Colonic mucosa (tissue), 4 donors: ENCODE data around the gene GMDS. TPM values are rescaled to one million over a fixed set of nuclear protein-coding genes. Genes with fewer than 3 reads are reported as not detected.

Experiments used
- DNase-seq: peaks from one replicate; pipeline ENCODE4 v3.0.0-alpha.2; 2020
- H3K27ac ChIP-seq: fragments of 200-600 bp; one replicate; pipeline ENCODE4 v1.8.0; 2021
- H3K27me3 ChIP-seq: fragments of 200-600 bp; one replicate; pipeline ENCODE4 v1.8.0; 2021
- H3K36me3 ChIP-seq: fragments of 200-600 bp; one replicate; pipeline ENCODE4 v1.8.0; 2021
- H3K4me1 ChIP-seq: fragments of 200-600 bp; one replicate; pipeline ENCODE4 v1.8.0; 2021; ENCODE audit warnings: mild to moderate bottlenecking
- H3K4me3 ChIP-seq: fragments of 200-600 bp; one replicate; pipeline ENCODE4 v1.8.0; 2021
- H3K9ac ChIP-seq, 2 donors: one replicate each; pipeline ENCODE4 v1.7.0; 2013; ENCODE audit warnings: control low read depth in 2 of 2, low read depth in 2 of 2, low read length in 2 of 2
- H3K9me3 ChIP-seq: fragments of 200-600 bp; one replicate; pipeline ENCODE4 v1.8.0; 2021
- intact Hi-C: fragments of 100-400 bp; cut with DNase I; formaldehyde crosslinking; loops from one replicate; pipeline ENCODE4 v1.14.1; 2022
- total RNA-seq, 2 donors: library from RNA; stranded (reverse); fragmentation: NEBNext Ultra II Directional in 1 of 2; extraction: Animal tissue kit (Norgen Biotek cat#: 25700) in 1 of 2; gene quantifications; one replicate each; pipeline ENCODE4 v1.2.1, GENCODE V29; 2021
- TF ChIP-seq, protein P1 (sequence below): fragments of 200-600 bp; IDR thresholded peaks from one replicate; pipeline ENCODE4 v1.8.0; 2022; ENCODE audit warnings: antibody characterized with exemption, mild to moderate bottlenecking
- donor health status: healthy.
- donor health status: DM: no; HTN: no; CAD: no.
- donor health status: DM: no; HTN: no; CAD: no.

The GMDS gene
- total RNA-seq, 2 donors from 2014 or later: 247 to 272 TPM

DNA sequence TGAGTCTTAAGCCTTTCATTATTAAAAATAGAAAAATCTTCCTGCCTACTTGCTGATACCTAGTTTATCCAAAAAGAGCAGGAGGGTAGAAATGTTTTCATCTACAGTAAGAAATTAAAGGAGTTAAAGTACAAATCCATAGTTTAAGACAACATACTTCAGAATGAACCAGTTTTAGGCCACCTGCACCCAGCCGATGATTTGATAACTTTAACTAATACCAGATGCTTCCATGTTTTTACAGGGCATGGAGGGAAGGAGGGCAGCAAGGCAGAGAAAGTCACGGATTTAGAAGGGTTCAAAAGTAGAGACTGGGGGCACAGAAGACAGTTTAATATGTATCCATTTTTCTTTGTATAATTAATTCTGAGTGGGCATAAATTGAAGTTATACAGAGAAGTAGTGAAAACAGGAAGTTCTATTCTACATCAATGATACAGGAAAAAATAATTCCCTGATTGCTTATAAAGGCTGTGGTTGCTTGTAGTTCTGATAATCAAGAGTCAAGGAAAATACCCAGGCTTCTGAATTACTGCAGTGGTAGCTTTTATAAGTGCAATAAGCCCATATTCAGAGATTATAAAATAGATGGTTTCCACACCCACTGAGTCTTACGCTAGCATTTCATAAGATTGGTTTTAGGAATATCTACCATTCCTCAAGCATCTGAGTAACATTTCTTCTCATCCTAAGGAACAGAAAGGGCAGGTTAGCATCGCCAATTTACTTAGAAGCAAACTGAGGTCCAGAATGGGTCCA lies 72.0 kb downstream of the GMDS start:
- Histone ChIP-seq H3K27ac (no peak overlapping the region), H3K27me3 (no peaks in the 10 kb centered on the region), H3K4me1 (peaks cover 4% of the 10 kb centered on the region), H3K36me3 (no peaks in the 10 kb centered on the region), H3K9me3 (no peaks in the 10 kb centered on the region), H3K9ac (no peak overlapping the region), H3K4me3 (no peak overlapping the region)
- TF ChIP-seq, protein P1, sequence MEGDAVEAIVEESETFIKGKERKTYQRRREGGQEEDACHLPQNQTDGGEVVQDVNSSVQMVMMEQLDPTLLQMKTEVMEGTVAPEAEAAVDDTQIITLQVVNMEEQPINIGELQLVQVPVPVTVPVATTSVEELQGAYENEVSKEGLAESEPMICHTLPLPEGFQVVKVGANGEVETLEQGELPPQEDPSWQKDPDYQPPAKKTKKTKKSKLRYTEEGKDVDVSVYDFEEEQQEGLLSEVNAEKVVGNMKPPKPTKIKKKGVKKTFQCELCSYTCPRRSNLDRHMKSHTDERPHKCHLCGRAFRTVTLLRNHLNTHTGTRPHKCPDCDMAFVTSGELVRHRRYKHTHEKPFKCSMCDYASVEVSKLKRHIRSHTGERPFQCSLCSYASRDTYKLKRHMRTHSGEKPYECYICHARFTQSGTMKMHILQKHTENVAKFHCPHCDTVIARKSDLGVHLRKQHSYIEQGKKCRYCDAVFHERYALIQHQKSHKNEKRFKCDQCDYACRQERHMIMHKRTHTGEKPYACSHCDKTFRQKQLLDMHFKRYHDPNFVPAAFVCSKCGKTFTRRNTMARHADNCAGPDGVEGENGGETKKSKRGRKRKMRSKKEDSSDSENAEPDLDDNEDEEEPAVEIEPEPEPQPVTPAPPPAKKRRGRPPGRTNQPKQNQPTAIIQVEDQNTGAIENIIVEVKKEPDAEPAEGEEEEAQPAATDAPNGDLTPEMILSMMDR: no peak
- intact Hi-C loops: no loop called here
- no peak for DNase-seq

DNA sequence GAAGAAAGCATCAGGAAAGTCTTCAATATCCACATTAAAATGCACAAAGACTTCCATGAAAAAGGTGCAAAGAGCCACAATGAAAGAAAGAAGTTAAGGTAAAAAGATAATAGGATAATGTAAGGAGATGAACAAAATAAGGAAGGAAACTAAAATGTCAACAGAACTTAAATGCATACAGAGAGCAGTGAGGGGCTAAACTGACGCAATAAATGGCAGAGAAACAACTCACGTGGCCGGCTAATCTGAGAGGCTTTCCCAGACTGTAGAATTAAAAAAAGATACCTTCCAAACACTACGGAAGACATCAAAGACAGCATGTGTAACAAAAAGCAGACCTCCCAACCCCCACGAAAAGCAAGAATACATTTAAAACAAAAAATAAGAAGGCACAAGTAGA lies 73.7 kb downstream of the GMDS start:
- H3K27me3 ChIP-seq: no peaks in the 10 kb centered on the region
- DNase-seq: no peak
- intact Hi-C loops: no loop called here
- TF ChIP-seq, protein P1: no peak
- peaks cover 10% of the 10 kb centered on the region for H3K4me1 ChIP-seq
- no peaks in the 10 kb centered on the region for H3K9me3 ChIP-seq
- no peaks in the 10 kb centered on the region for H3K36me3 ChIP-seq
- H3K4me3 ChIP-seq: no peak overlapping the region
- H3K9ac ChIP-seq: no peak overlapping the region
- H3K27ac ChIP-seq: no peak overlapping the region

DNA sequence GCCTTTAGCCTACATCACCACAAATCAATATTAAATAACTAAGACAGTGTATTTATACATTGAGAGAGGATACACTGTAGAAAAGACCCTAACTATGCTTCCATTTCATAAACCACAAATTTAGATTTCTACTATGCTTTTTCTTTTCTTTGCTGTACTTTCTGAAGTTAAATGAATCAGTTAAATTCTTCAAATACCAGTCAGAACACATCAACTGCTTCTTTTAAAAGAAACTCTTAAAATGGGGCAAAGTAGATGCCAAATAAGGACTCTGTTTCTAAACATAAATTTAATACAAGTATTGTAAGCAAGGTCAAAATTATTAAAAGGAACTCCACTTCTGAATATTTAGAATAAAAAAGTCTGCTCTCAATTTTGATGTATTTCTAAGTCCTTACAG lies 76.9 kb downstream of the GMDS start:
- no peaks in the 10 kb centered on the region for H3K27me3 ChIP-seq
- intact Hi-C loops: no loop called here
- TF ChIP-seq, protein P1: no peak
- peaks cover 9% of the 10 kb centered on the region for H3K4me1 ChIP-seq
- no peak for DNase-seq
- no peak overlapping the region for H3K4me3 ChIP-seq
- no peaks in the 10 kb centered on the region for H3K36me3 ChIP-seq
- no peaks in the 10 kb centered on the region for H3K9me3 ChIP-seq
- no peak overlapping the region for H3K27ac ChIP-seq
- no peak overlapping the region for H3K9ac ChIP-seq

DNA sequence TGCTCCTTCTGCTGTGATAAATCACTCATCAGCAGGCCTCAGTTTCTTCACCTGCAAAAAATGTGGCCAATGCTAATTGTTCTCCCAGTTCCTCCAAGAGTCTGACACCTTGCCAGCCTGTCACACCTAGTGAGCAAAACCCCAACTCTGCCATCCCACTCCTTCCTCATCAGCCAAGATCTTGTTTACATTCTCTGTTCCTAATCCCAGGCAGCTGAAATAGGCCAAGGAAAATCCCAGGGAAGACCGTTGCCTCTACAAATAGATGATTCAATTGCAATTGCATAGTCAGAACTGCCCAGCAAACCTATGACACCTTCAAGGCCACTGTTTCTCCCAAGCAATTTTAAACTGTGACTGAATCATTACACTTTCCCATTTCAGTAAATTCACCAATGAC lies 78.7 kb downstream of the GMDS start:
- TF ChIP-seq, protein P1: no peak
- Histone ChIP-seq H3K9me3 (no peaks in the 10 kb centered on the region), H3K27ac (peak overlapping the region; percentile 49), H3K27me3 (no peaks in the 10 kb centered on the region), H3K36me3 (no peaks in the 10 kb centered on the region), H3K4me3 (no peak overlapping the region), H3K4me1 (peaks cover 7% of the 10 kb centered on the region), H3K9ac (no peak overlapping the region)
- intact Hi-C loops: no loop called here
- DNase-seq: peak; percentile 65

DNA sequence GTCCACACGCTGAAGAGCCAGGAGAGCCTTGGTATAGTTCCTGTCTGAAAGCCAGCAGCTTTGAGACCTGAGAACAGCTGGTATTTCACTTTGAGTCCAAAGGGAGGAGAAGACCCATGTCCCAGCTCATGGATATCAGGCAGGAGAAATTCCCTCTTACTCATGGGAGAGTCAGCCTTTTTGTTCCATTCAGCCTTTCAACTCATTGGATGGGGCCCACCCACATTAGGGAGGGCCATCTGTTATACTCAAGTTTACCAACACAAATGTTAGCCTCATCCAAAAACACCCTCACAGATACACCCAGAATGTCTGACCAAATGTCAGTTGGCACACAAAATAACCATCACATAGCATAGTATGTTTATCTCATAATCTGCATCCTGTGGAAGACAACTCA lies 80.1 kb downstream of the GMDS start:
- Histone ChIP-seq H3K4me1 (peaks cover 7% of the 10 kb centered on the region), H3K27me3 (no peaks in the 10 kb centered on the region), H3K4me3 (no peak overlapping the region), H3K9me3 (no peaks in the 10 kb centered on the region), H3K9ac (no peak overlapping the region), H3K27ac (no peak overlapping the region), H3K36me3 (no peaks in the 10 kb centered on the region)
- TF ChIP-seq, protein P1: no peak
- no peak for DNase-seq
- intact Hi-C loops: no loop called here
